Hypothalamus (tissue), 51 donors: ENCODE results near the gene ACTR3C.
A peak's percentile ranks its signal among the peaks of the same experiment; 100 is the strongest.
"Not testable (repeated sequence)": the region's sequence is repeated elsewhere in the genome, so short reads cannot be mapped to it uniquely, and the experiment has no call there.

ENCODE experiments used
- DNase-seq, 51 donors: peaks; one replicate each; lab custom pipeline; 2025; lab: John Stamatoyannopoulos, UW

Gene ACTR3C

DNA sequence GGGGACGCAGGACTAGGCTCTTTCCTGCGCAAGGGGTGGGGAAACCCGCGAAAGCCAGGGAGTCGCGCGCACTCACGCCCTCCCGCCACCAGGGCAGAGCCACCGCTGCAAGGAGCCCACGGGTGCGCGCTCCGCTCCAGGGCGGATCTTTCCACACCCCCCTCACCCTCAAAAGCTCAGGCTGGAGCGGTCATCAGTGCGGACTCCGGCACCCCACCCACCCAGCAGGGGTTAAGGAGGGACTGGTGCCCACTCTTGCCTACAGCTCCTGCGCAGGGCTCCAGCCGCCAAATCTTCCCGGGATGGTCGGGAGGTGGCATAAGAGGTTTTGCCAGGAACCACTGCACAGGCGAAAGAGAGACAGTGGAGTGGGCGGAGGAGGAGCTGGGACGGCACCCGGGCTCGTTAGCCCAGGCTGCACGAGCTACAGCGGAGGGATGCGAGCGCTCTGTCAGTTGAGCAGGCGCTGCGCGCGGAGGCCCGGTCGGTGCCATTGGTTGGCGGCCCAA, 102.6 kb downstream of the ACTR3C start:
- peak in 7 of 51 donors; percentile 2 to 25 (median 16) for DNase-seq

- not testable (repeated sequence) for DNase-seq
Measured at GRCh38 chr7:150219941-150220658, 103.2 kb downstream of the ACTR3C start.

DNA sequence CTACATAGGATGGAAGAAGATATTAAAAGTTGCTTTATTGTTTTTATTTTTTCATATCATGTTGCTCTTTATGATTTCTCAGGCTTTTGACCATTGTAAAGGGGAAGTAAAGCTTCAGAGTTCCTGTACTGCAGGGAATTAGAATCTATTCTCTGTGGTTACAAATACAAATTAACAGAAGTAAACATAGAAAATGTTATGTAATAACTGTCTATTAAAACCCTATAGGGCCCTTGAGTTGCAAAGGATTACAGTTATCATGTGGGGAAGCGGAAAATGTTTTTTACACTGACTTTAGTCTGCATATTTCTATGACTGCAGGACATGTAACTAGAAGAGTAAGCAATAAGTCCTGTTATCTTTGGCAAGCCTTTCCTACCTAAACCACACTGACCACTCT, 116.5 kb downstream of the ACTR3C start:
- DNase-seq: not testable (repeated sequence)

DNA sequence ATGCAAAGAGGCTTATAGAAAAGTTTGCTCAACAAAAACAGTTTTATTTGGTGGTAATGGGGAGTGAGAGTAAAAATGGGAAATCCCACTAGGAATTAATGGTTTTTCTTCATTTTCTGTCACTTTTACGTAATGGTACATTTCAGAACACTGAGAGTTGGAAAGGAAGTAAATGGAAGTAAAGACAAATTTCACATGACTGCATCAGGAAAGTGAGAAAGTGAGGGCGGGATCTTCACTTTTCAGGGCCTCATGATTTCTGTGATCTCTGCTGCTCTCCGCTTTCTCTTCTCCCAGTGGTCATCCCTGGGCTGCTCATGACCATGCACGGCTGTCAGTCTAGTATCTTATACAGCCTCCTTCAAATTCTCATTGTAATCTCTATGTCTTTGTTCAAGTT, 117.5 kb downstream of the ACTR3C start:
- not testable (repeated sequence) for DNase-seq

- DNase-seq: not testable (repeated sequence)
Measured at GRCh38 chr7:150204577-150204976, 118.8 kb downstream of the ACTR3C start.

- DNase-seq: not testable (repeated sequence)
Measured at GRCh38 chr7:150202894-150203293, 120.5 kb downstream of the ACTR3C start.
